HG03571 (cell line): Measurements from ENCODE around the gene RTN4RL2.

ENCODE experiments used
- ATAC-seq: cut with Tn5 transposase; IDR thresholded peaks from one replicate; pipeline ENCODE4 v1.9.1; 2021; ENCODE audit not compliant: unreplicated experiment

The RTN4RL2 gene

DNA sequence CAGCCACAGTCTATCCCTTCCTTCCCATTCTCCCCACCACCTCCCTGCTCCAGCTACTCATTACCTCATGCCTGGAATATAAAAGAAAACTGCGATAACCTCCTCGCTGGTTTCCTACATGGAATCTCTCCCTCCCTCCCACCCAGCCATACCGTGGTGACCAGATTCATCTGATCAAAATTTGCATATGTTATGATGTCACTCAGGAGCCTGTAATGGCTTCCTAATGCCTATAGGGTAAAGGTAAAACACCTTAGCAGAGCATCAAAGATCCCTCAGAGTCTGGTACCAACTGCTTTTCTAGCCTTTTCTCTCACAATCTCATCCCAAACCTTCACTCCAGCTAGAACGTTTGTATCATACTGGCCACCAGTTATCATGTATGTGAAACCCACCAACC is 19.6 kb downstream of the RTN4RL2 start:
- no peak for ATAC-seq

DNA sequence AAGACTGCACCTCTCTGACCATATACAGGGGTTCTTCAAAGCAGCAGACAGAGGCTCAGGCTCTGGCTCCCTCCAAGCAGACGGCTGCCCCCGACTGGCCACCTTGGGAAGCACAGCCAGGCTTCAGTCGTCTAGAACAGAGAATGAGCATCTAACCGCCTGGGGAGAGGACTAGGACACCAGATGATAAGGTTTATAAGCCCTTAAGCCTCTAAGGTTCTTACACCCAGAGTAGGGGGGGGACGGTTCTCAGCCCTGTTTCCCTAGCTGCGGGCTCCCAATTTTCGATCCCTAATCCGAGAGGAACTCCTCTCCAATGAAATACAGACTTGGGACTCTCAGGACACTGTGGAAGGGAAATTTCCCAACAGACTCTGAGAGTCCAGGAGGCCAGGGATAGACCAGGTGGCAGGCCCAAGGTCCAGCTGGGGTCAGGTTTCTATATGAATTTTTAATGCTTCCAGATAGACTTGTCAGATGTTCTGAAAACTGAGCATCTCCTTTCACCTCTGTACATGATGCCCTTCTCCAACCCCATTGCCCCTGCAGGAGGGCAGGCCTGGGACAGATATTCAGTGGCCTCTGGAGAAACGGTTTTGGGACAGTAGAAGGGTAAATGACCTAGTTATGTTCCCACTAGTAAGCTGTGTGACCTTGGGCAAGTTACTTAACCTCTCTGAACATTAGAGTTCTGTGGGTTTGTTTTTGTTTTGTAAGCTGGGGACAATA is 20.2 kb downstream of the RTN4RL2 start:
- no peak for ATAC-seq

DNA sequence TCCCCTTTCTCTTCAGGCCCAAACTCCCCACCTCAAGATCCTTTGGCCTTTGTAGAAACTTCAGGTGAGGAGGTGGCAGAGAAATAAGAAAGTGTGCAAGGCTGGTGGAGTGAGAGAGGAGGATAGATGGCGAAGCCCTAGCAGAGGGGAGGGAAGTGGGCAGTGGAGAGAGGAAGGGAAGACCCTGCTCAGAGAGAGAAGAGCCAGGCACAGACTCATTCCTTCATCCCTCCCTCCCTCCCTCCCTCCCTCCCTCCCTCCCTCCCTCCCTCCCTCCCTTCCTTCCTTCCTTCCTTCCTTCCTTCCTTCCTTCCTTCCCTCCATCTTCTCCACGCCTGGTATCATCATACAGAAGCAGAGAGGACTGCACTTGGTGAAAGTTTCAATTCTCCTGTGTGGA is 21.0 kb downstream of the RTN4RL2 start:
- ATAC-seq: no peak

DNA sequence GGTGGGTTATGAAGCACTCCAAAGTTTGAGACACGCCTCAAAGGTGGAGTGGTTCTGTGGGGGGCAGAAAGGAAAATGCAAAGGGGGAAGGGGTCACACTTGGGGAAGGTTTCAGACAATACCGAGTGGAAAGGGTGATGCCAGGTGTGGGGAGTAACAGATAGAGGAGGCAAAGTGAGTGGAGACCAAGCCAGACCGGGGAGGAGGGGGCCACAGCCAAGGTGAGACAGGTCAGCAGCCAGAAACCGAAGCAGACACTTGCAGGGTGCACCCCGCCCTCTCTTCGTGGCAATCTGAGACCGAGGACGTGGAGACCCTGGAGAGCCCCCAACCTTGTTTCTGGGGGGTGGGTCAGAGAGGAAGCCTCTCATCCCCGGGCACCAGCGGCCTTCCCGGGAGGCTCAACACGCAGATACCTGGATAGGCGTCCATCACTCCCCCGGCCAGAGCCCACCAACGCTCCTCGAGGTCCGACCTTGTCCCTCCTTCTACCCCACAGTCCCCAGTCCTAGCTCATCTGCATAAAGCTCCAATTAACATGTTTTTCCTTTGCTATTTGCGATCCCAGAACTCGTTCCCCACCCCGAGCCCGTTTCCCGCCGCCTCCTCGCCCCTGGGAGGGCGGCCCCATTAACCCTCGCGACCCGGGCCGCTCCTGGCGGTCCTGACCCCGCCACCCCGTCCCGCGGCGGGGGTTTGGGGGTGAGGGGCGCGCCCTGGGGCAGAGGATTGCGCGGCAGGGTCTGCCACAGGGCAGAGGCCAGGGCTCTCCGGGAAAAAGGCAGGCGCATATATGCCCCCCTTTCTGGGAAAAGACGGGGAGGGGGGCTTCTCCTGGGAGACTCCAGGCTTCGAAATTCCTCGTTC is 21.8 kb downstream of the RTN4RL2 start:
- ATAC-seq: no peak

DNA sequence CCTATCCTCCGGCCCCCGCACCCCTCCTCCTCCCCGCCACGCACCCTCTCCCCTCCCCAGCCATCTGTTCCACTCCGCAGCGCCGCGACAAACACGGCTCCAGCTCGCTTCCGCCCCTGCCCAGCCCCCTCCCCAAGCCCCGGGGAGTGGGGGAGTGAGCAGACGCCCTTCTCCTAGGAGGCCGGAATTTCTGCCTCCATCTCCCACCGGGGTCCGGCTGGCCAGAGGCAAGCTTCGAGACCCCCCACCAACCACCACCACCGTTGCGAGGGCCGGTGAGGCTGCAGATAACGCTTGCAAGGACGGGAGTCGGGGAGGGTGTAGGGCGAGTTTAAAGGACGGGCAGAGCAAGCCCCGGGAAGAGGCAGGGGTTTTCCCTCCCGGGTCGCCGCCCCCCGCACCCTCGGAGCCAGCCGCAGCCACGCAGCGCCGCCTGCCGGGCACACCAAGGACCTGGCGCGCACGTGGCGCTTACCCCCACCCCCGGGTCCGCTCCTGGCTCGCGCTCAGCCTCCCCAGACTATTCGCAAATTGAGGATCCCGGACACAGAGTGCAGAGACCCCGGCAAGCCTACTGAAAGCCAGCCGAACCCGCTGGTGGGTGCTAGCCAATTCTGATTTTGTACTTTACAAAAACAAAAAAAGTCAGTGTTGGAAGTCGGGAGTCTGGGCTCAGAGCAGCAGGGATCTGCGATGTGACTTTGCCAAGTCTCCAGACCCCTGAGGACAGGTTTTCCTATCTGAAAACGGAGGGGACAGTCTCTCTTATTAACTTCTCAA is 22.6 kb downstream of the RTN4RL2 start:
- no peak for ATAC-seq

DNA sequence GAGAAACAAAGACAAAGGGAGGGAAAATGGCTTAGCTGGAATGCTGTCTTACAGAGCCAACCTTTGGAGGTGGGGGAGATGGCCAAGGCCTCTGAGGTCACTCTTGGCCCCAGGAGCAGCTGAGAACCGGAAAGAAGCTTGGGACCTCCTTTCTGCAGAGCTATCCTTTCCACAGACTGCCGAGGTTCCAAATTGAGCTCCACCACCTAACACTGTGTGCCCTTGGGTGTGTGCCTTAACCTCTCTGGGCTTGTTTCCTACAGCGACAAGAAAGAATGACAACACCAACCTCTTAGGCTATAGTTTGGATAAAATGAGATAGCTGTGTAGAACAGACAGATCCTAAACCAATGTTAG is 23.2 kb downstream of the RTN4RL2 start:
- no peak for ATAC-seq

DNA sequence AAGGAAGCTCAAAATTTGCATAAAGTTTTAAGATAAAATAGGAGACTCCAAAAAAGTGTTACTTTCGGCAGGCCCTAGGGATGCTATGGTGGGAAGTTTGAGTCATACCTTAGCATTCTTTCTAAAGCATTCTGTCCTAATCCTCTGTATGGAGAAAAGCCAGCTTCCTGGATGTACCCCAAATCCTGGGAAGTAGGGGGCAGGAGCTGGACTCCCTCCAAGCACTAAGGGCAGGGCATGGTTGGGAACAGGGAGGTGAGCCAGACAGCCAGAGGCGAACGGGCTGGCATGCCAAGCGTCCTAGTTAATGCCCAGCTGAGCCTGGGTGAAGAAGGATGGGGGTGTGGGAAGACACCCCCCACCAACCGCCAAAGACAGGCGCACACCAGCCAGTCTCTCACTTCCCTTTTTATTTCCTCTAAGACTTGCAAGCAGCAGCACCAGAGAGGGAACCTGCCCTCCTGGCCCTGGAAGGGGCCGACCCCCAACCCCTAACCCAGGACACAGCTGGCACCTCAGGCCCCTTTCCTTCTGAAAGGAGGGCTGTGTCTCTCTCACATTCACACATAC is 23.9 kb downstream of the RTN4RL2 start:
- ATAC-seq: peak; percentile 49

DNA sequence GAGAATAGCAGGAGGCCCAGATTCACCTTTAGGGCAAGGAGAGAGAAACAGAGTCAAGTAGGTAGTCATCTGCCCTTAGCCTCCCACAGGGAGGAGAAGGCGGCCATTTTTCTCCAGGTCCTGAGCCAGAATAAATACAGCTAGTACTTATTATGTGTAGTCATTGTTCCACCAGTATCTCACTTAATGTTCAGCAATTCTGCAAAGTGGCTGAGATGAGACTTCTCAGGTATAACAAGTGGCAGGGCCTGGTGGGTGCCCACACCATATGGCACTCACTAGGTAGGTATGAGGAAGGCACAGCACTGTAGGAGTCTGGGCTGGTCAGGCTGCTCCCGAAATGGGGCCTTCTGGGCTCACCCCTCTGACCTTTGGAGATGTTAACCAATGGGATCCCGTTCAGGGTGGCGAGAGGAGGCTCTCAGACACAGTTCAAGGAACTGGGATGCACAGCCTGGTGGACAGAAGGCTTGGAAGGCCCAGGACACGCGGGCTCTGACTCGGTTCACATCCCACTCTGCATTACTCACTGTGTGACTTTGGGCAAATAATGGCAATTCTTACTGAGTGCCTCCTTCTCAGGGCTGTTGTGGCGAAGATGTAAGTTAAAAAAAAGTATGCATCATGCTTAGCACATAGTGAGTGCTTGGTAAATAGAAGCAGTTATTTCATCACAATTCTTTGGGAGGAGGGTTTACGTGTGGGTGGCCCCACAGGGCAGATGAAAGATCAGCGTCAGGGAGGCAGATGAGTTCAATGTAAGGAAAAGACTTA is 25.1 kb downstream of the RTN4RL2 start:
- no peak for ATAC-seq

DNA sequence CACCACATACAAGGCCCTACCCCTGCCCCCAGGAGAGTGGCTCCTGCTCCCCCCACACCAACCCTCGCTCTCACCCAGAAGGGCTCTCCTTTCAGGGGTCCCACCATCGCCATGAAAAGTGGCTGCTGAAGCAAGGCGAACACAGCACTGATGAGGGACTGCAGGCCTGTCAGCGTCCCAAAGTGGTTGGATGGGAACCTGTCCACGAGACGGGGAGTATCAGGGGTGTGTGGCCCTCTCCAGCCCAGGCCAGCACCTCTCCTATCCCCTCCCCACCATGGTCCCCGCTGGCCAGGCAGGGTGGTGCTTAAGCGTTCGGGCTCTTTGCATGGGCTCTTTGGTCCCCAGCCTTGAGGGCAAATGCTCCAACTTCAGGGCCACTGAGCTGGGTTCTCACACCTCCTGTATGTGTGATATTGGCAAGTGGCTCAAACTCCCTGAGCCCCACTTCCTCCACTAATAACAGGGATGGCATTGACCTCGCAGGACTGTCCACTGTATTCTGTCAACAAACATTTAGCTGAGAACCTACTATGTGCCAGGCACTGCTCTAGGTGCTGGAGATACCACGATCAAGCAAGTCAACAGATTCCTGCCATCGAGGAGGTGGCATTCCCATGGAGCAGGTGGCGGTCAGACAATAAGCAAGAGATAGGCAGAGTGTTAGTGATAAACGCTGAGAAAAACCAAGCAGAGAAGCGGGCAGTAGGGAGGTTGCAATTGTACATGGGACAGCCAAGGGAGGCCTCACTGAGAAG is 26.9 kb downstream of the RTN4RL2 start:
- no peak for ATAC-seq

DNA sequence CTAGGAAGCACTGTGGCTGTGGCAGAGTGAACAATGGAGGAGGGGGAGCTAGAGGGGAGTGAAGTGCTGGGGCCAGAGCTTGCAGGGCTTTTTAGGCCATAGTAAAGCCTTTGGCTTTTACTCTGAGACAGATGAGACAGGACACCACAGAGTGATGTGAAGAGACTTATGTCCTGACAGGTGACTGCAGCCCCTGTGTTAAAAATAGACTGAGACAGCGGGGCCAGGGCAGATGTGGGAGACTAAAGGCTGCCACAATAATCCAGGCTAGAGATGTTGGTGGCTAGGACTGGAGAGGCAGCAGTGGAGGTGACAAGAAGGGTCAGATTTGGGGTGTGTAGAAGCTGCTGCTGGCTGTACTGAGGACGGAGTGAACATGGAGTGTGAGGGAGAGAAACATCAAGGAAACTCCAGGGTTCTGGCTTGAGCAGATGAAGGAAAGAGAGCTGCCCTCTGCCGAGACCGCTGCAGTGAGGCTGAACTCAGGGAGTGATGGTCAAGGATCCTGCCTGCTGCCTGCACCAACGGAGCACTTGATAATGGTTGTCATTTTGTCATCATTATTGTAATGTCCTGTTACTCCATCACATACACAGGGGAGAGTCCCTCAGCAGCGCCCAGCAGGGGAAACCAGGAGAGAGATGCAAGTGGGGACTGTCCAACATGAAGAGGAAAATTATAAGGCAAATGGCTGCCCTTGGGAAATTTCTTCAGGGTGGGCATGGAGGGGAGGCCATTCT is 27.8 kb downstream of the RTN4RL2 start:
- no peak for ATAC-seq

DNA sequence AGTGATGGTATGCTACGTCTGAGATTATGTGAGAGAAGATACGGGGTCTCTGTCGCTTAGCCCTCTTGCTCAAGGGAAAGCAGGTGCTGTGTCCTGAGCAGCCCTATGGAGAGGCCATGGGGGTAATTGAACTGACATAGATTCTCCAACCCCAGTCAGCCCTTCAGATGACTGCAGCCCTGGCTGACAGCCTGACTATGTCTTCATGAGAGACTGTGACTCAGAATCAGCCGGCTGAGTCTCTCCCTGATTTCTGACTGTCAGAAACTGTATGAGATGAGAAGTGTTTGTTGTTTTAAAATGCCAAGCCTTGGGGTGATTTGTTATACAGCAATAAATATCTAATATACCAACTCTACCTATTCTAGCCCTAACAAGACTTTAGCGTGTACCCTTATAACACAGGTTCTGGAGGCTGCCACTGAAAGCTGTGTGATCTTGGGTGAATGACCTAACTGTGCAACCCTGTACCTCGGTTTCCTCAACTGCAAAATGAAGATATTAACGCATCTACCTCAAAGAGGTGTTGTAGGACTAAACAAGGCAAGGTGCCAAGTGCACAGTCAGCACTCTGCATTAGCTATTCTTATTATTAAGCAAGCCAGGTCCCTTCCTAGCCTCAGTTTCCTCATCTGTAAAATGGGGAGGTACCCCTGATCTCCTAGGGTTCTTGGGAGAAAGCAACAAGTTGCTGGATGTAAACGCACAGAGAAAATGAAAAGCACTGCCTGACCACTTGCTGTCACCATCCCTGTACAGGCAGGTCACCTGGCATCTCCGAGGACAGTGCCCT is 30.3 kb downstream of the RTN4RL2 start:
- no peak for ATAC-seq

DNA sequence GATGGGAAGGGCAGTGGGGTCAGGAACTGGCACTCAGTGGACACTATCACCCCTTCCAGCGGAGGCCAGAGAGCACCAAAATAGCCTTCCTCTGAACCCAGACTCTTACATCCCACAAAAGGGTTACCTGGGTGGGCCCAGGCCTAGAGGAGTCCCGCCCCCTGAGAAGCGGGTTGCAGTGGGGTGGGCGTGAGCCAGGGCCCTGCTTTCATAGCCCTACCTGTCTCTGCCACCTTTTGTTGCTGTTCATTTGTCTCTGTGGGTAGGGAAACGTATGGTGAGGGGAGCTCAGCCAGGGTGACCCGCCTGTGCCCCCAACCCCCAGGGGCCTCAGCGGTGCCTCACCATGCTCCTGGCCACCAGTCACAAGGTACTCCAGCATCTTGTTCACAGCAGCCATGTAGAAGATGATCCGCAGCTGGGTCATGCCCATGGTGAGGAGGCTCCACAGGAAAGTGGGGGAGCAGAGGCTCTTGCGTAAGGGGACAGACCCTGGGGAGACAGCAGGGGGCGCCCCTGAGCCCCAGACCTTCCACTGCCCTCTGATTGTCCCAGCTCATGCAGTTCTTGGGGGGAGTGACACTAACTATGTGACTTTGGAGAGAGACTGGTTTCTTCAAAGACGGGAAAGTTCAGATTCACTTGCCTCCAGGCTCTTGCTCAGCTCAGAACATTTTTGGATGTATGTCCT is 31.2 kb downstream of the RTN4RL2 start:
- ATAC-seq: no peak

DNA sequence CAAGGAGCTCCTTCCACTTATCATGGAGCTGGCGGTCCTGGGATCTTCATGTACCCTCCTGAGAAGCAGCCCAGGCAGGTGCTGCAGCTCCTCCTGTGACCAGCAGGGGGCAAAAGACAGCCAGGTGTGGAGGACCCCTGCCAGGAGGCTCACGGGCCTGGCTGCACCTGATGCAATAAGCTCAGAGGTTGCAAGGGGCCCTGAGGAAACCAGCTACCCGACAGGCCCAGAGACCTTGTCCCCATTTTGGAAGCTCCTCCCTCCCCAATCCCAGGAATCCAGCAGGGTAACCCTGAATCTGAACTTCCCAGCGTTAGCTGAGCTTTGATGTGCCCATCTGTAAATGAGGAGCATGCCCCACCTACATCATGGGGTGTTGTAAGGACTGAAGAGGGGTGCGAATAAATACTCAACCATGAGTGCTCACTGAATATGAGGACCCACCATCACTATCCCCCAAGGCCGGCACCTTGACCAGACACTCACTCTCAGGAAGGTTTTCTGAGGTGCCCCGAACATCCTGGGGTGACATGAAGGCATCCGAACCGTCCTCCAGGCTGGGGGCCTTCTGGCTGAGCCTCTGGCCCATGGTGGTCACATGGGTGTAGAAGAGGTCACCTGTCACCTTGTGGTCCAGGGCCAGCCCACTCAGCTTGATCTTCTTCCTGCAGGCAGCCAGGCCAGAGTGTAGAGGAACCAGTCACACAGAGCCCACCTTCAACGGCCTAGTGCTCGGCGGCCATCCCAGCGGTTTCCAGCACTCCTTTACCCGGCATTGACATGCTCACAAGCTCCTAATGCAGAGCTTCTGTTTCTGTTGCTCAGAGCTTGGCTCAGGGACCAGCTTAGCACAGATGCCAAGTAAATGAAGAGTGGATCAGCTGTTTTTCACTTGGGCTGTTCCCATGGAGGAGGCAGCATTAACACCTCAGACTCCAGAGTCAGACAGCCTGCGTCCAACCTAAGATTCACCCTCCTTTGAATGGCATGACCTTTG is 33.5 kb downstream of the RTN4RL2 start:
- no peak for ATAC-seq

DNA sequence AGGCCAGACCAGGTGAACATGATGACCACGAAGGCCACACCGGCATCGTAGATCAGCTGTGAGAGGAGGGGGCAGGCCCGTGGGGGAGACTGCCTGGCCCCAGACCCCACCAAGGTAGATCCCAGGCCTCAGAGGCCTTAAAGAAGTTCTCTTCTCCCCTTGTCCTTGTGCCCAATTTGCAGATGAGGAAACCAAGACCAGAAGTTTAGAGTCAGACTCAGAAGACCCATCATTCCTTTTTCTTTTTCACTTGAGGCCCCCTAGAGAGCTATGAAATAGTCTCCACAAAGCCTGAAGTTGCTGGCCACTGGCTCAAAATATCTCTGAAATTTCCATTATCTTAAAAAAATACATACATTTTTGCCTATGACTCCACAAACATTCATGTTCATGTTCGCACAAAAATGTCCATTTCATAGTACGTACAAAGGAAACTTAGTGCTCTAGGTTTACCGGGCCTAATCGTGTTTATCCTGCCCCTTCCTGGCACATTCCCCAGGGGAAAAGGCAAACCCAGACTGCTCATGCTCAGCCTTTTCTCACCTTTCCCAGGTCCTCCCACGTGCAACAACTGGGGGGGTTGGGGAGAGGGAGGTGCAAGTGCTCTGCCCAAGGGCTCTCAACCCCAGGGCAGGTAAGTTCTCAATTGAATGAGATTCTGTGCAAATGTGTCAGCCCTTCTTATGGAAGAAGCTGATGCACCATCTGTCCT is 35.9 kb downstream of the RTN4RL2 start:
- ATAC-seq: no peak

DNA sequence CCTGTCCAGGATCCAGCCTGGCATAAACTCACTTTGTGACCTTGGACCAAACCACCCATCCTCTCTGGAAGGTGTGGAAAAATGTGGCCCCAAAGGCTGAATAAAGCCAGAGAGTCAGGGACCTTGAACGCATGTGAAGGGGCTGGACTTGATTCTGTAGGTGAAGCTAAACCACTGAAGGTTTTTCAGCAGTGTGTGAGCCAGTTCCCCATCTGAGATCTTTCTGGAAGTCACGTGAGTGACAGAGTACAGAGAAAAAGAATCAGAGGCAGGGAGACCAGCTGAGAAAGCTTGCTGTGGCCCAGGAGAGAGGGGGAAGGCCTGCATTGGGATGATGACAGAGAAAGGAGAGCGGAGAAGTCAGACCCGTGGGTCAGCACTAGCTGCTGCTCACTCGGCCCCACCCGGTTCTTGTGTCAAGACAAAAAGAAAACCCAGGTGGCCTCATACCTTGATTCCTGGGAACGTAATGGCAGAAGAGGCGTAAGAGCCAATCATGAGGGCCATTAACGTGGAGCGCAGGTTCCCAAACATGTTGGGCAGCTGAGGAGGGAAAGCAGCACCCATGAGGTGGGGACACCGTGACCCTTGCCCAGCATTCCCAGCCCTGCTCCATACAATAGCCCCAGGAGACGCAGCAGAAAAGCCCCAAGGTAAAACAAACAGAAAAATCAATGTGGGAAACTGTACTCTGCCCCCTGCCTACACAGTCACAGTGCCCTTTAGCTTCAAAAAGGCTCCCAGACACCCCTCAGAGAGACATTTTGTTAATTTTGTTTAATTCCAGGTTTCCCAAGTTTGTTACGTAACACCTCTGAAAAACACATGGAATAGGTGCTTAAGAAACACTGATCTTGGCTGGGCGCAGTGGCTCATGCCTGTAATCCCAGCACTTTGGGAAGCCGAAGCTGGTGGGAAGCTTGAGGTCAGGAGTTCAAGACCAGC is 37.2 kb downstream of the RTN4RL2 start:
- ATAC-seq: no peak
